WTC11 (cell line): Measurements from ENCODE around the gene OR13H1. TPM values are rescaled to one million over a fixed set of nuclear protein-coding genes. Genes with fewer than 3 reads are reported as not detected.
"Not testable (repeated sequence)": the region's sequence is repeated elsewhere in the genome, so short reads cannot be mapped to it uniquely, and the experiment has no call there.

ENCODE experiments used
- ATAC-seq: fragments of 200-7000 bp; cut with Tn5 transposase; 2 replicates; pipeline ENCODE4 v1.10.0; 2021; ENCODE audit warnings: mild to moderate bottlenecking, moderate library complexity
- CTCF ChIA-PET: fragments of 300-600 bp; sonication (Branson Sonifier 250); formaldehyde crosslinking; loops from one replicate; lab custom pipeline; 2021; ENCODE audit warnings: antibody characterized with exemption; lab: Charles Lee
- POLR2A ChIA-PET: fragments of 350-600 bp; sonication (Branson Sonifier 250); formaldehyde crosslinking; loops from one replicate; lab custom pipeline; 2021; ENCODE audit warnings: antibody characterized with exemption; lab: Charles Lee
- DNase-seq: peaks from one replicate; pipeline ENCODE4 v3.0.0; 2021; ENCODE audit warnings: low spot score
- H3K27ac Mint-ChIP-seq: 2 replicates; pipeline ENCODE4 v1.8.0; 2021; ENCODE audit warnings: mixed read lengths
- H3K27me3 Mint-ChIP-seq: 2 replicates; pipeline ENCODE4 v1.8.0; 2021; ENCODE audit warnings: low read depth, mild to moderate bottlenecking, moderate library complexity, mixed read lengths
- H3K36me3 Mint-ChIP-seq: 2 replicates; pipeline ENCODE4 v1.8.0; 2021; ENCODE audit warnings: mixed read lengths
- H3K4me1 Mint-ChIP-seq: 2 replicates; pipeline ENCODE4 v1.8.0; 2022; ENCODE audit warnings: mixed read lengths
- H3K4me3 Mint-ChIP-seq: 2 replicates; pipeline ENCODE4 v1.8.0; 2021; ENCODE audit warnings: mild to moderate bottlenecking, moderate library complexity, mixed read lengths
- H3K9me3 Mint-ChIP-seq: 2 replicates; pipeline ENCODE4 v1.8.0; 2021; ENCODE audit warnings: mixed read lengths
- AFF4 ChIP-seq: sonication (generic); formaldehyde crosslinking; IDR thresholded peaks from 2 replicates; pipeline ENCODE4 v1.8.1; 2023; ENCODE audit warnings: mild to moderate bottlenecking, missing genetic modification reagents, borderline replicate concordance
- CREM ChIP-seq: sonication (generic); formaldehyde crosslinking; IDR thresholded peaks from 2 replicates; pipeline ENCODE4 v1.8.1; 2022; ENCODE audit warnings: mild to moderate bottlenecking, missing genetic modification reagents, moderate library complexity
- CTCF ChIP-seq: fragments of 200-600 bp; IDR thresholded peaks from 2 replicates; pipeline ENCODE4 v1.8.0; 2022; ENCODE audit warnings: antibody characterized with exemption
- E2F1 ChIP-seq: sonication (generic); formaldehyde crosslinking; IDR thresholded peaks from 2 replicates; pipeline ENCODE4 v1.8.0; 2022; ENCODE audit warnings: mild to moderate bottlenecking, missing genetic modification reagents
- E2F4 ChIP-seq: sonication (generic); formaldehyde crosslinking; IDR thresholded peaks from 2 replicates; pipeline ENCODE4 v1.8.1; 2022; ENCODE audit warnings: low read depth, mild to moderate bottlenecking, moderate library complexity, missing genetic modification reagents, borderline replicate concordance
- EMX1 ChIP-seq: fragments of 250-450 bp; sonication (Bioruptor Pico); IDR thresholded peaks from 2 replicates; pipeline ENCODE4 v1.8.0; 2021; ENCODE audit warnings: mild to moderate bottlenecking
- GABPB1 ChIP-seq: sonication (generic); formaldehyde crosslinking; IDR thresholded peaks from 2 replicates; pipeline ENCODE4 v1.8.1; 2023; ENCODE audit warnings: mild to moderate bottlenecking, missing genetic modification reagents
- GTF2I ChIP-seq: fragments of 250-450 bp; sonication (Bioruptor Pico); conservative IDR thresholded peaks from 2 replicates; pipeline ENCODE4 v1.4.0; 2021; ENCODE audit warnings: mild to moderate bottlenecking
- IRF1 ChIP-seq: sonication (generic); formaldehyde crosslinking; IDR thresholded peaks from 2 replicates; pipeline ENCODE4 v1.8.0; 2023; ENCODE audit warnings: missing genetic modification reagents
- KAT7 ChIP-seq: sonication (generic); formaldehyde crosslinking; IDR thresholded peaks from 2 replicates; pipeline ENCODE4 v1.8.1; 2023; ENCODE audit warnings: missing genetic modification reagents, mild to moderate bottlenecking, borderline replicate concordance
- MYBL2 ChIP-seq: sonication (generic); formaldehyde crosslinking; IDR thresholded peaks from 2 replicates; pipeline ENCODE4 v1.8.1; 2023; ENCODE audit warnings: mild to moderate bottlenecking, moderate library complexity, missing genetic modification reagents
- NFYB ChIP-seq: sonication (generic); formaldehyde crosslinking; conservative IDR thresholded peaks from 2 replicates; pipeline ENCODE4 v1.8.0; 2022; ENCODE audit warnings: low read depth, missing genetic modification reagents
- NR1H2 ChIP-seq: sonication (generic); formaldehyde crosslinking; IDR thresholded peaks from 2 replicates; pipeline ENCODE4 v1.9.0; 2021; ENCODE audit warnings: mild to moderate bottlenecking, moderate library complexity, missing genetic modification reagents
- NR3C1 ChIP-seq: sonication (generic); formaldehyde crosslinking; conservative IDR thresholded peaks from 2 replicates; pipeline ENCODE4 v1.8.1; 2023; ENCODE audit warnings: low read depth, mild to moderate bottlenecking, missing genetic modification reagents
- PRRX2 ChIP-seq: fragments of 250-450 bp; sonication (Bioruptor Pico); IDR thresholded peaks from 2 replicates; pipeline ENCODE4 v1.8.0; 2021; ENCODE audit warnings: mild to moderate bottlenecking
- USF2 ChIP-seq: sonication (generic); formaldehyde crosslinking; IDR thresholded peaks from 2 replicates; pipeline ENCODE4 v1.8.1; 2023; ENCODE audit warnings: mild to moderate bottlenecking, missing genetic modification reagents, moderate library complexity
- ZNF281 ChIP-seq: sonication (generic); formaldehyde crosslinking; IDR thresholded peaks from 2 replicates; pipeline ENCODE4 v1.8.0; 2023; ENCODE audit warnings: mild to moderate bottlenecking, missing genetic modification reagents
- ZNF512 ChIP-seq: sonication (generic); formaldehyde crosslinking; IDR thresholded peaks from 2 replicates; pipeline ENCODE4 v1.8.1; 2022; ENCODE audit warnings: missing genetic modification reagents, borderline replicate concordance
- total RNA-seq: library from RNA; stranded (reverse); gene quantifications from 3 replicates; pipeline ENCODE4 v1.2.3, GENCODE V29; 2021

OR13H1 gene
- total RNA-seq, 1 experiment from 2014 or later, result not detected

- ChIA-PET CTCF (no interaction called here), POLR2A (no interaction called here)
- ATAC-seq, result no peak
- no peaks in the 10 kb centered on the region for H3K27me3 Mint-ChIP-seq
- DNase-seq, result no peak
- H3K9me3 Mint-ChIP-seq, result peaks cover 10% of the 10 kb centered on the region
- TF ChIP-seq CREM (CRISPR knock-in tag), result no peak
- no peak for TF ChIP-seq MYBL2 (CRISPR knock-in tag)
- no peak for TF ChIP-seq CTCF
- TF ChIP-seq EMX1 (CRISPR knock-in tag), result no peak
- no peak for TF ChIP-seq E2F4 (CRISPR knock-in tag)
- TF ChIP-seq ZNF281 (CRISPR knock-in tag), result no peak
- no peak for TF ChIP-seq AFF4 (CRISPR knock-in tag)
- TF ChIP-seq NR1H2 (CRISPR knock-in tag), result no peak
- no peak for TF ChIP-seq KAT7
- H3K36me3 Mint-ChIP-seq, result peaks cover 8% of the 10 kb centered on the region
- no peak overlapping the region for H3K4me3 Mint-ChIP-seq
- H3K4me1 Mint-ChIP-seq, result peaks cover 18% of the 10 kb centered on the region
- H3K27ac Mint-ChIP-seq, result no peak overlapping the region
These were observed 5.1 kb downstream of the OR13H1 start for GRCh38 chrX:131549011-131549410.

GRCh38 chrX:131552453-131552852 is 8.6 kb downstream of the OR13H1 start:
- H3K4me3 Mint-ChIP-seq, H3K27ac Mint-ChIP-seq, POLR2A ChIA-PET, CTCF ChIA-PET, H3K27me3 Mint-ChIP-seq, ATAC-seq, H3K9me3 Mint-ChIP-seq, DNase-seq: not testable (repeated sequence)
- H3K36me3 Mint-ChIP-seq, result peaks cover 11% of the 10 kb centered on the region
- peaks cover 18% of the 10 kb centered on the region for H3K4me1 Mint-ChIP-seq

GRCh38 chrX:131558562-131558961 is 14.7 kb downstream of the OR13H1 start:
- POLR2A ChIA-PET, result no interaction called here
- peaks cover 4% of the 10 kb centered on the region; the same call in 1 of the 2 replicates for H3K9me3 Mint-ChIP-seq
- no peak overlapping the region for H3K27ac Mint-ChIP-seq
- H3K36me3 Mint-ChIP-seq, result peaks cover 10% of the 10 kb centered on the region; the same call in 1 of the 2 replicates
- no peaks in the 10 kb centered on the region for H3K27me3 Mint-ChIP-seq
- H3K4me1 Mint-ChIP-seq, result peaks cover 6% of the 10 kb centered on the region
- DNase-seq (no peak), ATAC-seq (no peak)
- CTCF ChIA-PET, result no interaction called here
- H3K4me3 Mint-ChIP-seq, result no peak overlapping the region
- TF ChIP-seq GABPB1 (CRISPR knock-in tag), result no peak
- no peak for TF ChIP-seq USF2 (CRISPR knock-in tag)
- no peak for TF ChIP-seq NFYB
- TF ChIP-seq GTF2I (CRISPR knock-in tag), result no peak
- no peak for TF ChIP-seq KAT7
- TF ChIP-seq NR3C1, result no peak
- no peak for TF ChIP-seq E2F1
- TF ChIP-seq IRF1, result no peak
- no peak for TF ChIP-seq PRRX2 (CRISPR knock-in tag)
- no peak for TF ChIP-seq ZNF512 (CRISPR knock-in tag)
